Kidney (tissue), 14 donors: ENCODE measurements around the gene IDH3G. TPM values are rescaled to one million over a fixed set of nuclear protein-coding genes. Genes with fewer than 3 reads are reported as not detected.

Experiments
- DNase-seq, 5 donors: peaks; one replicate each; pipeline ENCODE4 v3.0.0-alpha.2; 2013 to 2020
- FAIRE-seq: peaks from 2 replicates; lab custom pipeline; 2012; peaks lifted over from hg19 to GRCh38; lab: Jason Lieb, UNC
- H3K27ac ChIP-seq, 2 donors: one replicate each; pipeline ENCODE4 v1.7.0; 2013; ENCODE audit warnings: low read depth in 2 of 2, low read length in 2 of 2, inconsistent platforms in 1 of 2
- H3K27me3 ChIP-seq: one replicate; pipeline ENCODE4 v1.7.1; 2013; ENCODE audit warnings: low read length, inconsistent platforms; ENCODE audit not compliant: control insufficient read depth, insufficient read depth
- H3K36me3 ChIP-seq, 3 donors: one replicate each; pipeline versions ENCODE4 v1.7.0 to v1.7.1; 2013; ENCODE audit warnings: low read length in 3 of 3, control low read depth in 1 of 3, inconsistent platforms in 1 of 3; ENCODE audit not compliant: insufficient read depth in 3 of 3, control insufficient read depth in 2 of 3
- H3K4me1 ChIP-seq, 3 donors: one replicate each; pipeline versions ENCODE4 v1.7.0 to v1.7.1; 2013; ENCODE audit warnings: low read length in 3 of 3, inconsistent platforms in 1 of 3, low read depth in 1 of 3; ENCODE audit not compliant: control insufficient read depth in 2 of 3, insufficient read depth in 2 of 3
- H3K4me3 ChIP-seq, 3 donors: one replicate each; pipeline versions ENCODE4 v1.7.0 to v1.8.1; 2013; ENCODE audit warnings: low read length in 3 of 3, control low read depth in 1 of 3, inconsistent platforms in 1 of 3
- H3K9ac ChIP-seq, 3 donors: one replicate each; pipeline versions ENCODE4 v1.7.0 to v1.7.1; 2013; ENCODE audit warnings: low read length in 3 of 3, control low read depth in 1 of 3, inconsistent platforms in 1 of 3
- H3K9me3 ChIP-seq, 3 donors: one replicate each; pipeline versions ENCODE4 v1.7.0 to v1.7.1; 2013; ENCODE audit warnings: low read length in 3 of 3, control low read depth in 1 of 3, inconsistent platforms in 1 of 3; ENCODE audit not compliant: control insufficient read depth in 2 of 3, insufficient read depth in 1 of 3
- CTCF ChIP-seq: IDR thresholded peaks from 3 replicates; pipeline ENCODE4 v1.5.1; 2012; ENCODE audit warnings: mild to moderate bottlenecking, moderate library complexity, borderline replicate concordance; ENCODE audit not compliant: insufficient read depth; ENCODE audit errors: extremely low read depth
- intact Hi-C: fragments of 100-400 bp; cut with DNase I; formaldehyde crosslinking; loops from one replicate; pipeline ENCODE4 v1.11.1; 2022
- polyA plus RNA-seq: library from polyadenylated mRNA; stranded (reverse); fragments of 350-450 nt; fragmentation: Illumina TruSeq; extraction: RNeasy Lipid Tissue Mini Kit (QIAGEN cat#74804); gene quantifications from one replicate; pipeline ENCODE4 v1.2.3, GENCODE V29; 2014; ENCODE audit warnings: low read depth, low replicate concordance; ENCODE audit not compliant: insufficient read depth
- total RNA-seq: library from RNA; stranded (reverse); fragmentation: NEBNext Ultra II Directional; extraction: Animal tissue kit (Norgen Biotek cat#: 25700); gene quantifications from one replicate; pipeline ENCODE4 v1.2.1, GENCODE V29; 2021
- donor health status: control.
- donor health status: control.
- donor health status: control.
- donor health status: control.
- donor health status: control.
- donor health status: DM: yes; HTN: yes; CAD: no.
- donor health status: Normal renal cell carcinoma (clear cell type).

The IDH3G gene
- total and polyA plus RNA-seq, 2 donors from 2014 or later = 62.1 to 100 TPM

- Histone ChIP-seq H3K27me3 (no peaks in the 10 kb centered on the region), H3K9ac (no peak overlapping the region), H3K4me1 (no peaks in the 10 kb centered on the region), H3K9me3 (no peaks in the 10 kb centered on the region), H3K36me3 (peaks cover 0 to 2% (median 0%) of the 10 kb centered on the region in 3 donors), H3K27ac (no peak overlapping the region), H3K4me3 (no peak overlapping the region)
- no peak for TF ChIP-seq CTCF
- no peak for DNase-seq
- FAIRE-seq = no peak
- intact Hi-C loops = no loop called here
These were observed 56.0 kb downstream of the IDH3G start for GRCh38 chrX:153738056-153738605.

DNA sequence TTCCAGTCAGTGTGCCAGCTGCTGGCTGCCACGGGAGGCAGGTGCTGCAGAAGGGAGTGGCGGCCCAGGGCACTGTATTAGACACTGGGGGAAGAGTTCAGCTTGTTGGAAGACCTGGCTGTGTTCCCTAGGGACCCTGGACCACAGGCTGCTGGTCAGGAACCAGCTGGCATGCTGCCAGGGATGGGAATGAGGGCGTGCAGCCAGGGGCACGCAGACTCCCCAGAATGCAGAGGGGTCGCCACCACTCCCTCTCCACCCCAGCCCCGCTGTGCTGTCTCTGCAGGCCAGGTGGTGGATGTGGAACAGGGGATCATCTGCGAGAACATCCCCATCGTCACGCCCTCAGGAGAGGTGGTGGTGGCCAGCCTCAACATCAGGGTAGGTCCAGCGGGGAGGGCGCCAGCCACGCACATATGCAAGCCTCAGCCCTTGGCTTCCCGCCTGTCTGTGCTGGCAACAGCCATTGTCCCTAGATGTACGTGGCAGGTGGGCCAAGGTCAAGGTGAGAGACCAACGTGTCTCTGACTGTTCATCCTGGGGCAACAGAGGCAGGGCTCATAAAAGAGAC lies 57.2 kb downstream of the IDH3G start:
- H3K9me3 ChIP-seq = no peaks in the 10 kb centered on the region
- no peak overlapping the region for H3K9ac ChIP-seq
- no peak for TF ChIP-seq CTCF
- no peaks in the 10 kb centered on the region for H3K27me3 ChIP-seq
- DNase-seq (peak in 1 of 5 donors; percentile 40), FAIRE-seq (no peak)
- no peaks in the 10 kb centered on the region for H3K4me1 ChIP-seq
- no peak overlapping the region for H3K27ac ChIP-seq
- no peak overlapping the region for H3K4me3 ChIP-seq
- intact Hi-C loops = no loop called here
- peaks cover 0 to 2% (median 0%) of the 10 kb centered on the region in 3 donors for H3K36me3 ChIP-seq

GRCh38 chrX:153736071-153736820 lies 57.9 kb downstream of the IDH3G start:
- H3K9me3 ChIP-seq = no peaks in the 10 kb centered on the region
- no peak overlapping the region for H3K4me3 ChIP-seq
- H3K27ac ChIP-seq = no peak overlapping the region
- no peaks in the 10 kb centered on the region for H3K27me3 ChIP-seq
- intact Hi-C loops = no loop called here
- H3K36me3 ChIP-seq = peaks cover 0 to 2% (median 0%) of the 10 kb centered on the region in 3 donors
- TF ChIP-seq CTCF = no peak
- H3K9ac ChIP-seq = no peak overlapping the region
- FAIRE-seq (no peak), DNase-seq (no peak)
- H3K4me1 ChIP-seq = no peaks in the 10 kb centered on the region

Other genes with a start within 250 kb of the IDH3G start
- 14.6 TPM for gene CCNQ, start 195.2 kb downstream of the IDH3G start, total RNA-seq
- gene CCNQ, start 195.2 kb downstream of the IDH3G start, polyA plus RNA-seq = 35.4 TPM
- gene DUSP9, start 147.2 kb downstream of the IDH3G start, total RNA-seq = 4.7 TPM
- gene DUSP9, start 147.2 kb downstream of the IDH3G start, polyA plus RNA-seq = 81.4 TPM
- gene PNCK, start 120.6 kb downstream of the IDH3G start, total RNA-seq = 1.5 TPM
- 5.5 TPM for gene PNCK, start 120.6 kb downstream of the IDH3G start, polyA plus RNA-seq
- 110 TPM for gene SLC6A8, start 106.4 kb downstream of the IDH3G start, total RNA-seq
- 79.7 TPM for gene SLC6A8, start 106.4 kb downstream of the IDH3G start, polyA plus RNA-seq
- gene BCAP31, start 70.0 kb downstream of the IDH3G start, total RNA-seq = 218 TPM
- 246 TPM for gene BCAP31, start 70.0 kb downstream of the IDH3G start, polyA plus RNA-seq
- 13.7 TPM for gene ABCD1, start 69.5 kb downstream of the IDH3G start, total RNA-seq
- gene ABCD1, start 69.5 kb downstream of the IDH3G start, polyA plus RNA-seq = 5.2 TPM
- 5.6 TPM for gene PLXNB3, start 30.1 kb downstream of the IDH3G start, total RNA-seq
- 2.2 TPM for gene PLXNB3, start 30.1 kb downstream of the IDH3G start, polyA plus RNA-seq
- gene SRPK3, start 13.3 kb downstream of the IDH3G start, total RNA-seq = 1.1 TPM
- 0.58 TPM for gene SRPK3, start 13.3 kb downstream of the IDH3G start, polyA plus RNA-seq
- gene SSR4, start 293 bp upstream of the IDH3G start, total RNA-seq = 226 TPM
- 473 TPM for gene SSR4, start 293 bp upstream of the IDH3G start, polyA plus RNA-seq
- 7.0 TPM for gene PDZD4, start 36.2 kb upstream of the IDH3G start, total RNA-seq
- 4.7 TPM for gene PDZD4, start 36.2 kb upstream of the IDH3G start, polyA plus RNA-seq
- 71.9 TPM for gene L1CAM, start 91.8 kb upstream of the IDH3G start, total RNA-seq
- 26.1 TPM for gene L1CAM, start 91.8 kb upstream of the IDH3G start, polyA plus RNA-seq
- gene AVPR2, start 110.3 kb upstream of the IDH3G start, total RNA-seq = 2.3 TPM
- 22.1 TPM for gene AVPR2, start 110.3 kb upstream of the IDH3G start, polyA plus RNA-seq
- 73.0 TPM for gene ARHGAP4, start 131.9 kb upstream of the IDH3G start, total RNA-seq
- gene ARHGAP4, start 131.9 kb upstream of the IDH3G start, polyA plus RNA-seq = 38.3 TPM
- 79.3 TPM for gene NAA10, start 140.7 kb upstream of the IDH3G start, total RNA-seq
- 120 TPM for gene NAA10, start 140.7 kb upstream of the IDH3G start, polyA plus RNA-seq
- 22.9 TPM for gene RENBP, start 150.3 kb upstream of the IDH3G start, total RNA-seq
- gene RENBP, start 150.3 kb upstream of the IDH3G start, polyA plus RNA-seq = 78.2 TPM
- gene HCFC1, start 177.4 kb upstream of the IDH3G start, total RNA-seq = 54.6 TPM
- 13.5 TPM for gene HCFC1, start 177.4 kb upstream of the IDH3G start, polyA plus RNA-seq
- gene TMEM187, start 178.4 kb upstream of the IDH3G start, total RNA-seq = 9.6 TPM
- 12.4 TPM for gene TMEM187, start 178.4 kb upstream of the IDH3G start, polyA plus RNA-seq
- gene IRAK1, start 225.5 kb upstream of the IDH3G start, total RNA-seq = 85.3 TPM
- 46.6 TPM for gene IRAK1, start 225.5 kb upstream of the IDH3G start, polyA plus RNA-seq